ENCODE data around the gene HSD17B8.

HSD17B8 gene

DNA sequence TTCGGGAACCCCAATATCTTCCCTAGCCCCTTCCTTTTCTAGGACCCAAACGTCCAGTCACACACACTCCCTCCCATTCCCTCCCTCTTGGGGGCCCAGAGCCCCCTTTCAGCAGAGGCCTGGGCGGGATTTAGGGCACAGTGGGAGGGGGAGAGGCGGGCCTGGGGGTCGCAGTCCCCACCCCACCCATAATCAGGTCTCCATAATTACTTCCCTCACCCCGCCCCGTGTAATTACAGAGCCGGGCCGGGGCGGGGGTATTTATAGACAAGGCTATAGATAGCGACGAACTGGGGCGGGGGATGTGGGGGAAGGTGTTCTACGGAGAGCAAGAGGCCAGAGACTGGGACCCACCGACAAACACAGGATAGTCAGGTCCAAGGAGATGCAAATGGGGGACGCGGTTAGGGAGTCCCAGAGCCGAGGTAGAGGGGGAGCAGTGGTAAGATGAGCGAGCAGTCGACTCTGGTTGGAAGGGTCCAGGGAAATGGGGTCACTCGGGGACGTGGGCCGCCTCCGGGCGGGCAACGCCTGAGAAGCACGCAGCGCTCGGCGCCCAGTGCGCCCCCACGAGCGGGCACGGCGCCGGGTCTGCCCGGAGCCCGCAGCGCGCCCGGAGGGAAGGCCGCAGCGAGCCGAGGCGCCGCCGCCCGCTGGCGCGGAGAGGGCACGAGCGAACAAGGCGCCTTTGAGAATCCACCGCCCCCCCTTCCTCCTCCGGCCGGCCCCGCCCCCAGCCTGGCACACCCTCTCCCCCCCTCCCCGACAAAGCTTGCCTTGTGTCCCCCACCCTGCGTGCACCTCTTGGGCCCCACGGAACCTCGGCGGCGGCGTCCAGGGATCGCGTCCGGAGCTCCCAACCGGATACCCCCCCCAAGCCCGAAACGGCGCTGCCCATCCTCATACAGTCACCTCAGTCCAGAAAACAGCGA, 11.5 kb upstream of the HSD17B8 start:
- DNase-seq = no peak

DNA sequence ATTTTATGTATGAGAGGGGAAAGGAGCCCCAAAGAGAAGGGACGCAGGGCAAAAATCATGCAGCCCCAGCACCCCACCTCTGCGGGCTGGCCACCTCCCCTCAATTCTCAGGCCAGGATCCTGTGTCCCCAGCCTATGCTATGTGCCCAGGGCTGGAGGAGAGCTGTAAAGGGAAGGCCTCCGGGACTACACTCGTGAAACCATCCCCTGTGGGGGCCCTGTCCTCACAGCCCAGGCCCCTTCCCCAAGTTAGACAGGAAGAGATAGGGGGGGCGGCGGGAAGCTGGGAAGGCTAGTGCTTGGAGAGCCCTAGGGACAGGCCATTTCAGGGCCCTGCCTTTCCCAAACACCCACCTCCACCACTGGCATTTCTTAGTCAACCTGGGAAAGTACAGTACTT, 10.8 kb upstream of the HSD17B8 start:
- no peak for DNase-seq

DNA sequence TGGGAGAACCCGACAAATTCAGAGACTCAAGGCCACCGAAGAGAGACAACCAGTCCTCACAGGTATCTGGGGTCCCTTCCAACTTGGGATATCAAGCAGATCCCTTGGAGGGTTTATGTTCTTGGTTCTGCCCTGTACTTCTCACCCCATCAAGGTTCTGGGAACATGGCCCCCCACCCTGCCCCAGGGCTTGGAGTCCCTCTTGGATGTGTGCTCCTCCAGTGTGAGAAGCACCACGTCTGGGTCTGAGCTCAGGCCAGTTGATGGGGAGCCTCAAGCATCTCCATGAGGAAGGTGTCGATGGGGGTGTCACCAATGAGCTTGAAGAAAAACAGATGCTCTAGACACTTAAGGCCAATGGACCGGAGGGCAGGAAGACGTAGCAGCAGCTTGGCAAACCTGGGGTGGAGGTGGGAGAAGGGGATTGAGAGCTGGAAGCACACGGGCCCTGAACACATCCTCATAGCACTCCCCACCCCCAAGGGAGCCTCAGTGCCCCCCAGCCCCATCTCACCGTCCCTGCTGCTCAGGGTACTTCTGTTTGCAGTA, 9.9 kb upstream of the HSD17B8 start:
- no peak for DNase-seq

DNA sequence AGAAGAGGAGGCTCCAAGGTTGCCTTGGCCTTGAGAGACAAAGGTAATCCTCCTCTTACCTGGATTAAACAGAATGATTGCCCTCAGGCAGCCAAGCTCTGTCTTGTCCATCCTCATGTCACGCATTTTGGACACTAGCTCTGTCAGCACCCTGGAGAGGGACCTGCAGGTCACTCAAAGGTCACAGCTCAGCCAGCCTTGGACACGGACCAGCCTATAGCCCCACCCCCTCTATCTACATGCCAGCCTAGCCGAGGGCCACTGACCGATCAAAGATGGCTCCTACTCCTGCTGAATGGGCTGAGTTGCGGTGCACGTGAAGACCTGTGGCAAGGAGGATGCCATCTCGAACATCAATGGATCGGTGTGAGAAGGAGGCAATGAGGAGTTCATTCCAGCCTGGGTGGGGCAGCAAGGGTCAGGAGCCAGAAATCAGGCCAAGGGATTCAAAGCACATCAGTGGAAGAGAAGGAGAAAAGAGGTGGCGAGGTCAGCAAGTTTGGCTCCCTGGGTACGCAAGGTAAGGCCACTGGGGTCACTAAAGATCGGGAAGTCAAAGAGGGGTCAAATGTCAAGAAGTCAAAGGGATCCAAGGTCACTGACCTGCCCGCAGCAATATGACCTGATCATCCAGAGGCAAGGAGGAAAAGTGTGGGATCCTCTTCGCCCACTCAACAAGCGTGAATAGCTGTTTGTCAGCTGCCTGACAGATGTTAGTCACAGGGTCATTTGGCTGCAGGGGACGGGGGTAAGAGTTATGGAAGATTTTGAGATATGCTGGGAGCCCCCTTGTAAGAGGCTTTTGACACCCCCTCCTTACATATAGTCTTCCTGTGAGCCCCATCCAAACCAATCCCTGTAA, 8.9 kb upstream of the HSD17B8 start:
- DNase-seq = no peak

DNA sequence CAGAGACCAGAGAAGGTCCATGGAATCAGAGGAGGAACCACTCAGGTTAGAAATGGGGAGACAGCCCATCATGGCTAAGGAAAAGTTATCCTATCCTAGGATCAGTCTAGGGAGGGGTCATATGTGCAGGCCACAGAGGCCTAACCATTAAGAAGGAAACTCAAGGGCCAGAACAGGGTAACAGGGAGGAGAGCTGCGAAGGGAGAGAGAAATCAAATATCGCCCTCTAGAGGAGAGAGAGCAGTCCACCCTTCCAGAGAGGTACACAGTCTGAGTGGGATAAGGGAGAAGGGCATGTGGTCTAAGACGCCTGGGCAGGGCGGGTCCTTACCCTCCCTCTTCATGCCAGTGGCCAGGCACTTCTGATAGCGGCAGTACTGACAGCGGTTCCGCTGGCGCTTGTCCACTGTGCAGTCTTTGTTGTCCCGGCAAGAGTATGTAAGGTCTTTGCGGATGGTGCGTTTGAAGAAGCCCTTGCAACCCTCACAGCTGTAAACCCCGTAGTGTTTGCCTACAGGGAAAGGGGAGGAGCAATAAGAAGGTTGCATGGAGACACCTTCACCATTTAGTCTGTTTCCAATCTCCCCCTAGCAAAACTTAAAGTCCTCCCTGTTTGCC, 6.9 kb upstream of the HSD17B8 start:
- peak; percentile 91 to 93 for DNase-seq

DNA sequence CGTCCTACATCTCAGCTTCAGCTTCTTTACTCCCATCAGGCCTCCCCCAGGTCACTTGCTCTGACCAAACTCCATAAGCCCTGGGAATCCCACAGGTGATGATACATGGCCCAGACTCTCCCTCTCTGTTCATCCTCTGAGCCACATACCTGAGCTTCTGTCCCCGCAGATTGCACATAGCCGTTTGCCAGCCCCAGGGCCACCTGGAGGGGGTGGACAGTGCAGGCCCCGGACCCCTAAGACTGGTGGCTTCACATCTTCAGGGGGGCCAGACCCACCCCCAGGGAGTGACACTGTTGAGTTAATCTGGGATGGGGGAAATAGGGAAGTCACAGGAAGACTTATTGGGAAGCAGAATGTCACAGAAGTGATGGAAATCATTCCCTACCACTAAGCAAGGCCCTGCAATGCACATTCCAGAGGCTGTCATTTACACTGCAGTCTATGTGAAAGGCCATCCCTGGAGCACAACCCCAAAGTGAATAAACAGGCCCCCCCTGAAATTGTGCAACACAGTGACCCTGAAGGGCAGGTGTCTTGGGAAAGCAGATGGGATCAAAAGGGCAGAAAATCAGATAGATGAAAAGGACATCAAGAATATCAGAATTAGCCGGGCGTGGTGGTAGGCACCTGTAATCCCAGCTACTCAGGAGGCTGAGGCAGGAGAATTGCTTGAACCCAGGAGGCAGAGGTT, 6.1 kb upstream of the HSD17B8 start:
- DNase-seq = no peak

DNA sequence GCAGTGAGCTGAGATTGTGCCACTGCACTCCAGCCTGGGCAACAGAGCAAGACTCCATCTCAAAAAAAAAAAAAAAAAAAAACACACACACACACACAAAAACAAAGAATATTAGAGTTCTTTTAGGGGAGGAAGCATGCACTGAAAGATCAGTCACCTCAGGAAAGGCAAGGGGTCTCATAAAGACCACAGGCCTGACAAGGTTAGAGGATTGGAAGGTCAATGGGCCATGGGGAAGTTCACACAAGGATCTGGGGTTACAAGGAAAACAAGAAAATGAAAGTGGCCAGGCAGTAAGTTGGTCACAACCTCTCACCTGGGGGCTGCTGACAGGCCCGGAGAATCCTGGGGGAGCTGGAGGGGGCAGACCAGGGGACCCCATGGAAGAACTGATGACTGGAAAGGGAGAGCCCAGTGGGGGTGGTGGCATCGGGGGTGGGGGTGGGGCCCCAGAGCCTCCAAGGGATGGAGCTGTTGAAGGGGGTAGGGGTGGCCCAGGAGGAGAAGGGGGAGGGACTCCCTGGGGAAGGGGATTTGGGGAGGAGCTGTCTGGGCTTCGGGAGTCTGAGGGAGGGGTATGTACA, 5.5 kb upstream of the HSD17B8 start:
- no peak for DNase-seq

DNA sequence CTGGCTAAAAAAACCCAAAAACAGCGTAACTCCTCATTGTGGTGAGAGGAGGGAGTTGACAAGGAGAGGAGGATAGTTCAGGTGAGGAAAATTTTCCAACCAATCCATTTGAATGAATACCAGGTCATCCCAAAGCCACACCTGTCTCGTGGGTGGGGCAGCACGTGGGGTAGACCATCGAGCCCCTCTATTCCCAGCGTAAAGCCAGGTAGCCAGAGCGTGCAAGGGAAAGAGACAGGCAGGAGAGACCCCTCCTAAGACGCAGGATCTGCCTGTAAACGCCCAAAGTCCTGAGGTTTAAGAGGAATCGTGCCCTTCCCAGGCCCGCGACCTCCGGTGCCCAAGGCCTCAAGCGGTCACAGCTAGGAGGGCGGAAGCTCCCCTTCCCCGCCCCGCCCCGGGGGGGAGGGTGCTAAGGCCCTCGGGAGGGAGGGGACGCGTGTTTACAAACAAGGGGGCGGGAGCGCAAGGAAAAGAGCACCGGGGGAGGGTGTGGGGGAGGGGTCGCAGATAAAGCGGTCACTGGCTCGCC, 4.7 kb upstream of the HSD17B8 start:
- DNase-seq = peak in 1 of 2 experiments; percentile 67

DNA sequence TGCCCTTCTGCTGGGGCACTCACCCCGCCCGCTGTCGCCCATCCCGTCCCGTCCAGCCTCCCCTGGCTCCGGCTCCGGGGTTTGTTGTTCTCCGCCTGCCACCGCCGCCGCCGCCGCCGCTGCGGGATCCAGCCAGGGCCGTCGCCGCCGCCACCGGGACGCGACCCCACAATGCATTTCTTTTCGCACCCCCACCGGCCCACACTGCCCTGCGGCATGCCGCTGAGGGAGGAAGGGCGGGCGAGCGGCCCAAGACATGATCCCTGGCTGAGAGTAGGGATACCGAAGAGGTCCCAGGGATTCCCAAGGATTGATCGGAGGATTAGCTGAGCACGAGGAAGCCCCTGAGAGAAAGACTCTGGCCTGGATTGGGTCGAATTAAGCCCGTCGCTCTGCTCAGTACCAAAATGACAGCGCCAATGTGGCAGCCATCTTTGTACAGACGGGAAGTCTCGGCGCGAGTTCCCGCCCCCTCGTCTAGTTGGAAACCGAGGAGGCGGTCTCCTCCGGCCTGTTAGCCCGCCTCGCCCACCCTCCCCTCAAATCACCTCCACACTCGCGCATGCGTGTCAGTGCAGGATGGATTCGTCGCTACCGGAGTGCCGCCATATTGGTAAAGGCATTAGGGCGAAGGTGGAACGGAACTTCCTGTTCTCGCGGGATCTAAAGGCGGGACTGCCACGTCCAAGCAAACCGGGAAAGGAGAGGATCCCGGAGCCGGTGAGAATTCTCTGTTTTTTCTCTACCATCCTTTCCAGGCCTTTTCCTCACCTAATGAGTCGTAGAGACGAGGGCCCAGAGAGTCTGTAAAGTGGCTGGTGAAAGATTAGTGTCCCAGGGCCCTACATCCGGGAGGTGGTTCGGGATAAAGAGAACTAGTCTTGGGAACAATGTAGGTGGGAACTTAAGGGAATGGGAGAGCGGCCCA, 4.0 kb upstream of the HSD17B8 start, which contains the start of the genes RXRB and SLC39A7:
RXRB (minus strand) TSS at position 447 of the 928 bp plus-strand sequence; CDS start at position 258, 189 bp downstream.
SLC39A7 (plus strand) TSS at position 649 of the 928 bp plus-strand sequence. CDS start 379 bp downstream, outside the sequence.
- peak; percentile 99 for DNase-seq

DNA sequence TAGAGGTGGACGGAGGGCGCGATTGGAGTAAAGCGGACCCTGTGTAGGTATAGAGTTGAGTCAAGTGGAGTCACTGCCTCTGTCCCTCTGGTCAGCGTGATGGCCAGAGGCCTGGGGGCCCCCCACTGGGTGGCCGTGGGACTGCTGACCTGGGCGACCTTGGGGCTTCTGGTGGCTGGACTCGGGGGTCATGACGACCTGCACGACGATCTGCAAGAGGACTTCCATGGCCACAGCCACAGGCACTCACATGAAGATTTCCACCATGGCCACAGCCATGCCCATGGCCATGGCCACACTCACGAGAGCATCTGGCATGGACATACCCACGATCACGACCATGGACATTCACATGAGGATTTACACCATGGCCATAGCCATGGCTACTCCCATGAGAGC, 3.3 kb upstream of the HSD17B8 start:
- DNase-seq = peak in 1 of 2 experiments; percentile 48

DNA sequence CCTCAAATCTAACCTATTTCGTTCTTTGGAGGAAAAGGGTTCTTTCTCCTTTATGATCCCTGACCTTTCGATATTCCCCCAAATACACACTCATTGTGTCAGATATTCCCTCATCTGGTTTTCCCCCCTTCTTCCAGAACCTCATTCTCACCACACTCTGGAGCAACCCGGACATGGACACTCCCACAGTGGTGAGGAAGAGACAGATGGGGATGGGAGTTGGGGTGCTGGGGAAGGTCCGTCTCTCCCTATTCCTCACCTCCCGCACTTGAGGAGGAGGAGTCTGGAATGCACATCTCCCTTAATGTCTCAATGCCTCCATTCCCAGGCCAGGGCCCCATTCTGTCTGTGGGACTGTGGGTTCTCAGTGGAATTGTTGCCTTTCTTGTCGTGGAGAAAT, 2.5 kb upstream of the HSD17B8 start:
- no peak for DNase-seq

DNA sequence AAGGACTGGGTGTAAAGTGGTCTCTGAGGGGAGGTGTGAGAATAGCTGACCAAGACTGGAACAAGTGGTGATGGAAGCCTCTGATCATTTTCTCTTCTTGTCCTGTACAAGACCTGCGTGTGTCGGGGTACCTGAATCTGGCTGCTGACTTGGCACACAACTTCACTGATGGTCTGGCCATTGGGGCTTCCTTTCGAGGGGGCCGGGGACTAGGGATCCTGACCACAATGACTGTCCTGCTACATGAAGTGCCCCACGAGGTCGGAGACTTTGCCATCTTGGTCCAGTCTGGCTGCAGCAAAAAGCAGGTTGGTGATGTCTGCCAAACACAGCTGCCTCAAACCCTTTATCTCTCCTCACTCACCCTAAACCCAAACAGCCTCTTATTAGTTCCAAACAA, 1.7 kb upstream of the HSD17B8 start:
- DNase-seq = no peak

DNA sequence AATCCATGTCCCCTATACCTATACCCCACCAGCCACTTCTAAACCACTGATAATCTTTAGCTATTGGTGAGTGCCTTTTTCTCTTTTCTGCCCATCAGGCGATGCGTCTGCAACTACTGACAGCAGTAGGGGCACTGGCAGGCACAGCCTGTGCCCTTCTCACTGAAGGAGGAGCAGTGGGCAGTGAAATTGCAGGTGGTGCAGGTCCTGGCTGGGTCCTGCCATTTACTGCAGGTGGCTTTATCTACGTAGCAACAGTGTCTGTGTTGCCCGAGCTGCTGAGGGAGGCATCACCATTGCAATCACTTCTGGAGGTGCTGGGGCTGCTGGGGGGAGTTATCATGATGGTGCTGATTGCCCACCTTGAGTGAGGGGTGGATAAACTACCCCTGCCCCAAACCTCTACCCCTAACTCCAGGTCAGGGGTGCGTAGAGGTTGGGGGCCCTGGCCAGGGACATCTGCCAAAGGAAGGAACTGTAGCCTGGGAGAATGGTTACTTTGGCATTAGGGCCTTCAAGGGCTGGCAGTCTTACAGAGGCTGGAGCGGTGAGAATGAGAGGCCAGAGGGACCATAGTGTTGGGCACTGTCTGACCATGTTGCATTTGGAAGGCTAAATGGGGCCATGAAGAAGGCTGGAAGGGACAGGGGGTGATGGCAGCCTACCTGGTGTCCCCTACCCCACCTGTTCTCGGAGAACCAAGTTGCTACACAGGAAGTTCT, 851 bp upstream of the HSD17B8 start:
- DNase-seq = no peak

DNA sequence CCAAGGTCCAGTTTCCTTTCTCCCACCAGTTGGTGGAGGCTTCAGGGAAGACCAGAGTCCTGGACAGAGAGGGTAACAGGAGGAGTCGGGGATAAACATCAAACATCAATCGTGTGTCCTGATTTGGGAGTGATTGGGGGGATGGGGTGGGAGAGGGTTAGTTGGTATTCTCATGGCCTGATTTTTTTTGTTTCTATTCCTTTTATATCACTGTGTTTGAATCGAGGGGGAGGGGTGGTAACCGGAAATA, 365 bp upstream of the HSD17B8 start:
- no peak for DNase-seq

DNA sequence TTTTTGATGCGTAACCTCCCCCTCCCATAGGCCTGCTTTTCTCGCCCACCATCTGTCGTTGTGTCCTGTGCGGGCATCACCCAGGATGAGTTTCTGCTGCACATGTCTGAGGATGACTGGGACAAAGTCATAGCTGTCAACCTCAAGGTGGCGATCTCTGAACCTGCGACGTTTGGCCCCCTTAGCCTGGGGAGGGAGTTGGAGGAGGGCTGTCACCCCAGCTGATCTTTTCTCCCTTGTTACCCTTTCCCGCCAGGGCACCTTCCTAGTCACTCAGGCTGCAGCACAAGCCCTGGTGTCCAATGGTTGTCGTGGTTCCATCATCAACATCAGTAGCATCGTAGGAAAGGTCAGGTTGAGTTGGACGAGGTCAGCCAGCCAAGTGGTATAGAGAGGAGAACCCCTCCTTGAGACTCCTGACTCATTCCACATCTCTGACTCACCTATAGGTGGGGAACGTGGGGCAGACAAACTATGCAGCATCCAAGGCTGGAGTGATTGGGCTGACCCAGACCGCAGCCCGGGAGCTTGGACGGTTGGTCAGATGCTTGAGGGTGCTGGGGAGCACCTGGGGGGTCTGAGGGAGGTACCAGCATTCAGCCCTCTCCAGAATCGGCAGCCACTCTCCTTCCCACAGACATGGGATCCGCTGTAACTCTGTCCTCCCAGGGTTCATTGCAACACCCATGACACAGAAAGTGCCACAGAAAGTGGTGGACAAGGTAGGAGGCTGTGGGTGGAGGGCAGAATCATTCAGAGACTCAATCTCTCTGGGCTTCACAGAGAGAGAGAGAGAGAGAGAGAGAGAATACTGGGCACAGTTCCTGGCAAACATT, 954 bp downstream of the HSD17B8 start:
- DNase-seq = peak in 1 of 2 experiments; percentile 15

DNA sequence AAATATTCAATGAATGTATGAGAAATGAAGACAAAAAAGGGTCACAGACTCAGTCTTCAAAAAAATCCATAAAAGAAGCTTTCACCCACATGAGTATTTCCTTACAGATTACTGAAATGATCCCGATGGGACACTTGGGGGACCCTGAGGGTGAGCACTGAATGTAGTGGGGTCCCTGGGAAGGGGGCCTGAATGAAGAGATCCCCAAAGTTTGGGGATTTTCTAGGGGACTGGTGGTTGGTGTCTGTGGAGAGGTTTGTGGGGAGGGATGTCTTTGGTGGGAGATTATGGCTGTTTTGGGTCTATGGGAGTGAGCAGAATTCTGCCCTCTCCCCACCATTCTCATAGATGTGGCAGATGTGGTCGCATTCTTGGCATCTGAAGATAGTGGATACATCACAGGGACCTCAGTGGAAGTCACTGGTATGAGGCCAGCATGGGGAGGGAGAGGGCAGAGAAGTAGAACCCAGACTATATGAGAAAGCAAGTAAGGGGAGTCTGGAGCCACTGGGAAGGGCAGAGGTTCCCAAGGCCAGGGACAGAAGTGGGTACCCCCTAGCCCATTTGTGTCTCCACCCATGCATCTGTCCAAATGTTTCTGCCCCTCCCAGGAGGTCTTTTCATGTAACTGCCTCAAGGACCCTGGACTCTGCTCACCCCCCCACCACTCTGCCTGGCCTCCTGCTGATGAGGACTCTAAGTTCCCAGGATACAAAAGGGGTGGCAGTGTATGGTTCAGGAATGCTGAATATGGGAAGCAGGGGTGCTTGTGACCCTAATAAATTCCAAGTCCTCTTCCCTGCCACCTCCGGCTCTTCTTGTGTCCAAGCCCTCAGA, 1.8 kb downstream of the HSD17B8 start:
- no peak for DNase-seq

DNA sequence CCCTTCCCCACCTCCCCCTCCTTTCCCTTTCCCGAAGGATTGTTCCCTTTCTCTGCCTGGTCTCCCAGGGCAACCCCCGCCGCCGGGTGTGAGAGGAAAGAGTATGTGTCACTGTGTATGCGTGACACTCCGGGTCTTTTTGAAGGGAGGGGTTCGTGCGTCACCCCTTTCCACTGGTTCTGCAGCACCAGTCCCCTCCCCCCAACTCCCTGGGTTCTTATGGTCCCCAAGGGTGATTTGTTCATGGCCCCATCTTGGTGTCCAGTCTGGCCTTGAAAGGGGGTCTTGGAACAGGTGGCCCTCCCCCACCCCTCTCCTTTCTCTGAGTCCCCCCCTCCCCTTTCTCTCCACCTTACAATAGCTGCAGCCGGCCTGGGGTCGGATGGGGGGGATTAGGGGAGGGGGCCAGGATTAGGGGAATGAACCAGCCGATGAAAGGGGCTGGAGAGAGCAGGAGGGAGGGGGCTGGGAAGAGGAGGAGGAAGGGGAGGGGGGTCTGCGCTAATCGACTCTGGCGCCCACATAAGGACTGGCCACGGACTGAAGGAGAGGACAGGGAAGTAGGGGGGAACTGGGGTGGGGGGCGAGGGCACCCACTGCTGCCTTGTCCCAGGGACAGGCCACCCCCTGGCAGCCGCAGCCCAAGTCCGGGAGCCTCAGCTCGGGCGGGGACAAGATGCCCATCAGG, 2.6 kb downstream of the HSD17B8 start:
- no peak for DNase-seq
